Endothelial cell of umbilical vein (primary cell): Measurements from ENCODE around the gene CD151.

Source experiments
- POLR2A ChIP-seq: IDR thresholded peaks from 2 replicates; pipeline ENCODE4 v1.6.1; 2012; ENCODE audit warnings: low read depth, mild to moderate bottlenecking, control low read depth, low read length
- TF ChIP-seq, protein P1 (sequence below), 2 donors: IDR thresholded peaks; 1 replicate in 1 of 2; 2 replicates in 1 of 2; pipeline ENCODE4 v1.5.1; 2011; ENCODE audit warnings: low read length in 2 of 2, mild to moderate bottlenecking in 2 of 2, moderate library complexity in 2 of 2, control low read depth in 1 of 2, inconsistent platforms in 1 of 2, low read depth in 1 of 2; ENCODE audit not compliant: insufficient read depth in 1 of 2; ENCODE audit errors: extremely low read depth in 1 of 2
- TF ChIP-seq, protein P2 (sequence below): IDR thresholded peaks from 2 replicates; pipeline ENCODE4 v1.6.1; 2011; ENCODE audit not compliant: insufficient read depth, insufficient read length

DNA sequence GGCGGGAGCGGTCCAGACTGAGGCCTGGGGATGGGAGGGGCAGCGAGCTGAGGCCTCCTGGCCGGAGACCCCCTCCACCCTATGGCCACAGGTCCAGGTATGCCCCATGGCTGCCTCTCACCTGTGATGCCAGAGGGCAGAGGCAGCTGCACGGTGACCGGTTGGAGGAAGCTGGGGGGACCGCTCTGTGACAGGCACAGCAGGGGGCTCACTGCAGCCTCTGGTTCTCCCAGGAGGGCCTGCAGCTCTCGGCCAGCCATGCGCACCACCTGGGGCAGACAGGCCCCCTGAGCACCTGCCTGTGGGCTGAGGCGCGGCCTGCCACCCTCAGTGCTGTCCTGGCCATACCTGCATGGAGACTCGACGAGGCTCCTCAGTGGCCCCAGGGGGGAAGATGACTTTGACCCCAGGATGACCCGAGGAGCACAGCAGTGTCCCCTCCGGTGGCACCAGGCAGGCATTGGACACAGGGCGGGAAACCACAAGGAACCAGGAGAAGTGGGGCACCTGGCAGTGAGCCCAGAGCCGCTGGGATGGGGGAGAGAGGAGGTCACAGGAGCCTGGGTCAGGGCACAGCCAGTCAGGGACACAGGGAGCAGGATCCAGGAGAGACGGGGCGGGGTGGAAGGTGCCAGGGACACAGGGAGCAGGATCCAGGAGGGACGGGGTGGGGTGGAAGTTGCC, 31.5 kb upstream of the CD151 start:
- TF ChIP-seq, protein P1, sequence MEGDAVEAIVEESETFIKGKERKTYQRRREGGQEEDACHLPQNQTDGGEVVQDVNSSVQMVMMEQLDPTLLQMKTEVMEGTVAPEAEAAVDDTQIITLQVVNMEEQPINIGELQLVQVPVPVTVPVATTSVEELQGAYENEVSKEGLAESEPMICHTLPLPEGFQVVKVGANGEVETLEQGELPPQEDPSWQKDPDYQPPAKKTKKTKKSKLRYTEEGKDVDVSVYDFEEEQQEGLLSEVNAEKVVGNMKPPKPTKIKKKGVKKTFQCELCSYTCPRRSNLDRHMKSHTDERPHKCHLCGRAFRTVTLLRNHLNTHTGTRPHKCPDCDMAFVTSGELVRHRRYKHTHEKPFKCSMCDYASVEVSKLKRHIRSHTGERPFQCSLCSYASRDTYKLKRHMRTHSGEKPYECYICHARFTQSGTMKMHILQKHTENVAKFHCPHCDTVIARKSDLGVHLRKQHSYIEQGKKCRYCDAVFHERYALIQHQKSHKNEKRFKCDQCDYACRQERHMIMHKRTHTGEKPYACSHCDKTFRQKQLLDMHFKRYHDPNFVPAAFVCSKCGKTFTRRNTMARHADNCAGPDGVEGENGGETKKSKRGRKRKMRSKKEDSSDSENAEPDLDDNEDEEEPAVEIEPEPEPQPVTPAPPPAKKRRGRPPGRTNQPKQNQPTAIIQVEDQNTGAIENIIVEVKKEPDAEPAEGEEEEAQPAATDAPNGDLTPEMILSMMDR (IDR thresholded peaks at IDR 0.05; ENCODE audit: extremely low read depth in 1 of 2, insufficient read depth in 1 of 2, low read depth in 1 of 2, low read length in 2 of 2), result no peak
- TF ChIP-seq POLR2A, result no peak
- TF ChIP-seq, protein P2, sequence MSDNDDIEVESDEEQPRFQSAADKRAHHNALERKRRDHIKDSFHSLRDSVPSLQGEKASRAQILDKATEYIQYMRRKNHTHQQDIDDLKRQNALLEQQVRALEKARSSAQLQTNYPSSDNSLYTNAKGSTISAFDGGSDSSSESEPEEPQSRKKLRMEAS, result no peak
